SK-N-SH (cell line): ENCODE measurements around the gene CNTN2. TPM values are rescaled to one million over a fixed set of nuclear protein-coding genes. Genes with fewer than 3 reads are reported as not detected.

Experiments used
- CTCF ChIA-PET: fragments of 300-600, 350-600 bp; formaldehyde crosslinking; extraction: SDS; loops from one replicate; lab custom pipeline; 2021; lab: Yijun Ruan, JAX
- POLR2A ChIA-PET: fragments of 350-600 bp; sonication (Branson Sonifier 250); formaldehyde crosslinking; extraction: SDS; loops from one replicate; lab custom pipeline; 2020; ENCODE audit warnings: antibody characterized with exemption, inconsistent platforms; lab: Yijun Ruan, JAX
- DNase-seq: peaks from one replicate; pipeline ENCODE4 v3.0.0; 2012
- H2AFZ ChIP-seq: fragments of 200-600 bp; sonication (generic); 2 replicates; pipeline ENCODE4 v1.8.1; 2016; ENCODE audit warnings: antibody characterized with exemption, mild to moderate bottlenecking, low read depth
- H3F3A ChIP-seq: fragments of 200-600 bp; sonication (generic); replicated peaks from 2 replicates; pipeline ENCODE3; 2016; ENCODE audit warnings: antibody characterized with exemption, mild to moderate bottlenecking; ENCODE audit not compliant: insufficient read depth
- H3K27ac ChIP-seq, 2 experiments: fragments of 200-500 bp in 1 of 2; fragments of 200-600 bp in 1 of 2; sonication (Bioruptor generic) in 1 of 2; sonication (generic), shearing (Covaris generic) in 1 of 2; 2 replicates each; pipeline versions ENCODE4 v1.5.1 to v1.6.1; 2014 to 2016; ENCODE audit warnings: low read depth in 2 of 2, inconsistent platforms in 1 of 2, low read length in 1 of 2, mild to moderate bottlenecking in 1 of 2, mixed read lengths in 1 of 2
- H3K27me3 ChIP-seq: fragments of 200-600 bp; sonication (generic), shearing (Covaris generic); 2 replicates; pipeline ENCODE4 v1.6.1; 2016; ENCODE audit warnings: mixed run types; ENCODE audit not compliant: insufficient read depth
- H3K36me3 ChIP-seq, 2 experiments: fragments of 200-500 bp in 1 of 2; fragments of 200-600 bp in 1 of 2; sonication (Bioruptor generic) in 1 of 2; sonication (generic) in 1 of 2; replicated peaks in 1 of 2; 2 replicates each; pipeline versions ENCODE3 to v1.5.1; 2014 to 2016; ENCODE audit warnings: low read length in 1 of 2, mild to moderate bottlenecking in 1 of 2; ENCODE audit not compliant: insufficient read depth in 2 of 2, control insufficient read depth in 1 of 2
- H3K4me1 ChIP-seq, 2 experiments: fragments of 200-500 bp in 1 of 2; fragments of 200-600 bp in 1 of 2; sonication (Bioruptor generic) in 1 of 2; sonication (generic), shearing (Covaris generic) in 1 of 2; 2 replicates each; pipeline versions ENCODE4 v1.5.1 to v1.6.1; 2014 to 2016; ENCODE audit warnings: low read depth in 1 of 2, low read length in 1 of 2, mixed run types in 1 of 2; ENCODE audit not compliant: insufficient read depth in 2 of 2, control insufficient read depth in 1 of 2
- H3K4me2 ChIP-seq: fragments of 200-600 bp; sonication (generic), shearing (Covaris generic); 2 replicates; pipeline ENCODE4 v1.6.1; 2017; ENCODE audit warnings: mixed run types
- H3K4me3 ChIP-seq, 2 experiments: fragments of 200-500 bp in 1 of 2; fragments of 200-600 bp in 1 of 2; sonication (Bioruptor generic) in 1 of 2; sonication (generic), shearing (Covaris generic) in 1 of 2; 2 replicates each; pipeline versions ENCODE4 v1.5.1 to v1.8.1; 2014 to 2016; ENCODE audit warnings: low read depth in 2 of 2, inconsistent platforms in 1 of 2, low read length in 1 of 2, mild to moderate bottlenecking in 1 of 2, mixed read lengths in 1 of 2, moderate library complexity in 1 of 2
- H3K79me2 ChIP-seq: fragments of 200-600 bp; sonication (generic); 2 replicates; pipeline ENCODE4 v1.8.1; 2017; ENCODE audit warnings: mild to moderate bottlenecking; ENCODE audit not compliant: insufficient read depth
- H3K9ac ChIP-seq: fragments of 200-600 bp; sonication (generic); 2 replicates; pipeline ENCODE4 v1.6.1; 2017; ENCODE audit warnings: mixed run types
- H3K9me2 ChIP-seq: fragments of 200-600 bp; sonication (generic); 2 replicates; pipeline ENCODE4 v1.6.1; 2017; ENCODE audit warnings: mixed run types
- H3K9me3 ChIP-seq: fragments of 200-600 bp; sonication (generic); 2 replicates; pipeline ENCODE4 v1.6.1; 2017; ENCODE audit warnings: mixed run types, mild to moderate bottlenecking, moderate library complexity
- H4K20me1 ChIP-seq: fragments of 200-600 bp; sonication (generic); 2 replicates; pipeline ENCODE4 v1.6.1; 2017; ENCODE audit warnings: mild to moderate bottlenecking, mixed run types; ENCODE audit not compliant: insufficient read depth
- CHD2 ChIP-seq: fragments of 150-350 bp; IDR thresholded peaks from 2 replicates; pipeline ENCODE4 v1.6.1; 2018; ENCODE audit warnings: low read length; ENCODE audit not compliant: partially characterized antibody
- ELF1 ChIP-seq: IDR thresholded peaks from 2 replicates; pipeline ENCODE4 v1.4.0; 2012
- FOXM1 ChIP-seq: IDR thresholded peaks from 2 replicates; pipeline ENCODE4 v1.4.0; 2012; ENCODE audit warnings: low read depth, mild to moderate bottlenecking
- GABPA ChIP-seq: IDR thresholded peaks from 2 replicates; pipeline ENCODE4 v1.4.0; 2012; ENCODE audit warnings: low read depth, mild to moderate bottlenecking
- MXI1 ChIP-seq: IDR thresholded peaks from 2 replicates; pipeline ENCODE4 v1.6.1; 2012; ENCODE audit warnings: mild to moderate bottlenecking, low read depth, low read length, improper control_type of control experiment
- NRF1 ChIP-seq: IDR thresholded peaks from 2 replicates; pipeline ENCODE4 v1.6.1; 2012; ENCODE audit warnings: low read depth, mild to moderate bottlenecking, low read length
- RAD21 ChIP-seq: IDR thresholded peaks from 2 replicates; pipeline ENCODE4 v1.6.1; 2012; ENCODE audit warnings: mild to moderate bottlenecking, low read length
- RCOR1 ChIP-seq: fragments of 150-350 bp; IDR thresholded peaks from 2 replicates; pipeline ENCODE4 v1.6.1; 2017; ENCODE audit warnings: antibody characterized with exemption, low read length
- REST ChIP-seq: IDR thresholded peaks from 2 replicates; pipeline ENCODE4 v1.6.1; 2012; ENCODE audit warnings: mild to moderate bottlenecking, low read depth, low read length, moderate library complexity
- SMC3 ChIP-seq: IDR thresholded peaks from 2 replicates; pipeline ENCODE4 v1.6.1; 2012; ENCODE audit warnings: low read depth, low read length, improper control_type of control experiment
- TAF1 ChIP-seq: IDR thresholded peaks from 2 replicates; pipeline ENCODE4 v1.6.1; 2012; ENCODE audit warnings: low read depth, mild to moderate bottlenecking, low read length, moderate library complexity, borderline replicate concordance
- ZBTB33 ChIP-seq: IDR thresholded peaks from 2 replicates; pipeline ENCODE4 v1.4.0; 2012; ENCODE audit warnings: low read depth, borderline replicate concordance
- WGBS: methylation state at CpG from one replicate; pipeline ENCODE4 v1.1.6; 2017; ENCODE audit warnings: low lambda C conversion rate; 5-methylcytosine and 5-hydroxymethylcytosine counted together
- polyA plus RNA-seq, 3 experiments: library from polyadenylated mRNA; depleted of rRNA; stranded (reverse); fragments of >200 nt; gene quantifications; 2 replicates each; pipeline ENCODE4 v1.2.3, GENCODE V29; 2012
- TF ChIP-seq, protein P1 (sequence below): fragments of 150-350 bp; IDR thresholded peaks from 2 replicates; pipeline ENCODE4 v1.6.1; 2016; ENCODE audit warnings: mild to moderate bottlenecking, low read depth, low read length
- TF ChIP-seq, protein P2 (sequence below): fragments of 200-600 bp; sonication (generic); IDR thresholded peaks from 2 replicates; pipeline ENCODE4 v1.6.1; 2017; ENCODE audit warnings: antibody characterized with exemption, mild to moderate bottlenecking, moderate library complexity
- TF ChIP-seq, protein P3 (sequence below): IDR thresholded peaks from 2 replicates; pipeline ENCODE4 v1.4.0; 2012; ENCODE audit warnings: low read depth
- TF ChIP-seq, protein P4 (sequence below): IDR thresholded peaks from 2 replicates; pipeline ENCODE4; 2012

The CNTN2 gene
- polyA plus RNA-seq, 1 of the 3 experiments (the other 2 are of a cell fraction): 0.02 TPM

DNA sequence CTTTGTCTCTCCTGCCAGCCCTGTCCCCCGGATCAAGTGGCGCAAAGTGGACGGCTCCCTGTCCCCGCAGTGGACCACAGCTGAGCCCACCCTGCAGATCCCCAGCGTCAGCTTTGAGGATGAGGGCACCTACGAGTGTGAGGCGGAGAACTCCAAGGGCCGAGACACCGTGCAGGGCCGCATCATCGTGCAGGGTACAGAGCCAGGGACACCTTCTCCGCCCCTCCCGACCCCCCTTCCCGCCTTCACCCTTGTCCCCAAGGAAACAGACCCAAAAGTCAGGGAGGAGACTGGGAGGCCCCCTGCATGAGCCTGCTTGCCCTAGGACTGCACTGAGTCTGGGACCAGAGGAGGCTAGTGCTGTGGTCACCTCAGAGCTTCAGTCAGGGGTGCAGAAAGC, 18.2 kb downstream of the CNTN2 start:
- Histone ChIP-seq H3F3A (no peaks in the 10 kb centered on the region), H3K36me3 (no peaks in the 10 kb centered on the region), H3K9me3 (no peaks in the 10 kb centered on the region), H3K79me2 (no peaks in the 10 kb centered on the region), H3K9me2 (no peaks in the 10 kb centered on the region), H3K4me1 (peaks cover 0 to 5% of the 10 kb centered on the region in 2 experiments; a peak in 1 of 4 replicates), H3K4me3 (no peak overlapping the region; a peak in 1 of 4 replicates), H2AFZ (no peak overlapping the region), H3K9ac (no peak overlapping the region), H3K27ac (no peak overlapping the region), H3K27me3 (no peaks in the 10 kb centered on the region), H4K20me1 (no peaks in the 10 kb centered on the region), H3K4me2 (no peak overlapping the region)
- no peak for DNase-seq
- 20% methylated on average over 1 of the region's 14 CpGs for WGBS
- CTCF ChIA-PET: interaction anchor here (0.6 to 18.8 kb wide), 61 partner anchors 9 to 376 kb away, joined by 3 to 756 read pairs (median 6); partner anchors contain the start of genes CNTN2, RBBP5 and TMEM81
- no peak for TF ChIP-seq REST
- TF ChIP-seq RCOR1: no peak
- TF ChIP-seq ELF1: no peak
- no peak for TF ChIP-seq CHD2
- TF ChIP-seq, protein P1, sequence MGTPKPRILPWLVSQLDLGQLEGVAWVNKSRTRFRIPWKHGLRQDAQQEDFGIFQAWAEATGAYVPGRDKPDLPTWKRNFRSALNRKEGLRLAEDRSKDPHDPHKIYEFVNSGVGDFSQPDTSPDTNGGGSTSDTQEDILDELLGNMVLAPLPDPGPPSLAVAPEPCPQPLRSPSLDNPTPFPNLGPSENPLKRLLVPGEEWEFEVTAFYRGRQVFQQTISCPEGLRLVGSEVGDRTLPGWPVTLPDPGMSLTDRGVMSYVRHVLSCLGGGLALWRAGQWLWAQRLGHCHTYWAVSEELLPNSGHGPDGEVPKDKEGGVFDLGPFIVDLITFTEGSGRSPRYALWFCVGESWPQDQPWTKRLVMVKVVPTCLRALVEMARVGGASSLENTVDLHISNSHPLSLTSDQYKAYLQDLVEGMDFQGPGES: no peak
- no peak for TF ChIP-seq FOXM1
- TF ChIP-seq SMC3: no peak
- POLR2A ChIA-PET: interaction anchor here (1.1 kb wide), 2 partner anchors 72 to 88 kb away, joined by 3 to 7 read pairs; no protein-coding TSS in a partner anchor

GRCh38 chr1:205061665-205062069, 18.7 kb downstream of the CNTN2 start:
- Histone ChIP-seq H3F3A (no peaks in the 10 kb centered on the region), H3K79me2 (no peaks in the 10 kb centered on the region), H3K36me3 (no peaks in the 10 kb centered on the region), H3K9me3 (no peaks in the 10 kb centered on the region), H3K9ac (no peak overlapping the region), H3K4me3 (no peak overlapping the region; a peak in 1 of 4 replicates), H3K27ac (no peak overlapping the region), H3K9me2 (no peaks in the 10 kb centered on the region), H3K4me1 (peaks cover 0 to 5% of the 10 kb centered on the region in 2 experiments; a peak in 1 of 4 replicates), H3K4me2 (no peak overlapping the region), H4K20me1 (no peaks in the 10 kb centered on the region), H2AFZ (no peak overlapping the region), H3K27me3 (no peaks in the 10 kb centered on the region)
- WGBS: 41% methylated on average over 12 of the region's 13 CpGs
- peak; percentile 91 for DNase-seq
- ChIA-PET POLR2A (interaction anchor here (1.1 kb wide), 2 partner anchors 72 to 88 kb away, joined by 3 to 7 read pairs; no protein-coding TSS in a partner anchor), CTCF (interaction anchor here (0.6 to 18.8 kb wide), 72 partner anchors 8 to 375 kb away, joined by 3 to 756 read pairs (median 5); partner anchors contain the start of genes CNTN2, RBBP5 and TMEM81)
- TF ChIP-seq, protein P2, sequence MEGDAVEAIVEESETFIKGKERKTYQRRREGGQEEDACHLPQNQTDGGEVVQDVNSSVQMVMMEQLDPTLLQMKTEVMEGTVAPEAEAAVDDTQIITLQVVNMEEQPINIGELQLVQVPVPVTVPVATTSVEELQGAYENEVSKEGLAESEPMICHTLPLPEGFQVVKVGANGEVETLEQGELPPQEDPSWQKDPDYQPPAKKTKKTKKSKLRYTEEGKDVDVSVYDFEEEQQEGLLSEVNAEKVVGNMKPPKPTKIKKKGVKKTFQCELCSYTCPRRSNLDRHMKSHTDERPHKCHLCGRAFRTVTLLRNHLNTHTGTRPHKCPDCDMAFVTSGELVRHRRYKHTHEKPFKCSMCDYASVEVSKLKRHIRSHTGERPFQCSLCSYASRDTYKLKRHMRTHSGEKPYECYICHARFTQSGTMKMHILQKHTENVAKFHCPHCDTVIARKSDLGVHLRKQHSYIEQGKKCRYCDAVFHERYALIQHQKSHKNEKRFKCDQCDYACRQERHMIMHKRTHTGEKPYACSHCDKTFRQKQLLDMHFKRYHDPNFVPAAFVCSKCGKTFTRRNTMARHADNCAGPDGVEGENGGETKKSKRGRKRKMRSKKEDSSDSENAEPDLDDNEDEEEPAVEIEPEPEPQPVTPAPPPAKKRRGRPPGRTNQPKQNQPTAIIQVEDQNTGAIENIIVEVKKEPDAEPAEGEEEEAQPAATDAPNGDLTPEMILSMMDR: peak; percentile 96
- TF ChIP-seq RCOR1: no peak
- TF ChIP-seq, protein P3, sequence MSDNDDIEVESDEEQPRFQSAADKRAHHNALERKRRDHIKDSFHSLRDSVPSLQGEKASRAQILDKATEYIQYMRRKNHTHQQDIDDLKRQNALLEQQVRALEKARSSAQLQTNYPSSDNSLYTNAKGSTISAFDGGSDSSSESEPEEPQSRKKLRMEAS: no peak
- no peak for TF ChIP-seq GABPA
- TF ChIP-seq NRF1: no peak
- TF ChIP-seq, protein P4, sequence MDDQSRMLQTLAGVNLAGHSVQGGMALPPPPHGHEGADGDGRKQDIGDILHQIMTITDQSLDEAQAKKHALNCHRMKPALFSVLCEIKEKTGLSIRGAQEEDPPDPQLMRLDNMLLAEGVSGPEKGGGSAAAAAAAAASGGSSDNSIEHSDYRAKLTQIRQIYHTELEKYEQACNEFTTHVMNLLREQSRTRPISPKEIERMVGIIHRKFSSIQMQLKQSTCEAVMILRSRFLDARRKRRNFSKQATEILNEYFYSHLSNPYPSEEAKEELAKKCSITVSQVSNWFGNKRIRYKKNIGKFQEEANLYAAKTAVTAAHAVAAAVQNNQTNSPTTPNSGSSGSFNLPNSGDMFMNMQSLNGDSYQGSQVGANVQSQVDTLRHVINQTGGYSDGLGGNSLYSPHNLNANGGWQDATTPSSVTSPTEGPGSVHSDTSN: no peak
- TF ChIP-seq MXI1: no peak
- TF ChIP-seq RAD21: peak; percentile 92
- no peak for TF ChIP-seq ZBTB33
- TF ChIP-seq TAF1: no peak
